ENCODE measurements around the gene UBAP2L. TPM values are rescaled to one million over a fixed set of nuclear protein-coding genes. Genes with fewer than 3 reads are reported as not detected.
A peak's percentile ranks its signal among the peaks of the same experiment; 100 is the strongest.
"Not testable (repeated sequence)": the region's sequence is repeated elsewhere in the genome, so short reads cannot be mapped to it uniquely, and the experiment has no call there.

Gene UBAP2L
- total RNA-seq, 1 donor from 2014 or later = 258 TPM

- no peaks in the 10 kb centered on the region for H3K27me3 Mint-ChIP-seq (ENCODE audit: insufficient read depth)
- H3K4me1 Mint-ChIP-seq (ENCODE audit: low read depth) = peaks cover 56% of the 10 kb centered on the region
- peak overlapping the region; percentile 70 for H3K4me3 Mint-ChIP-seq
- peaks cover 36% of the 10 kb centered on the region for H3K36me3 Mint-ChIP-seq (ENCODE audit: low read depth)
- peak overlapping the region; percentile 97 for H3K27ac Mint-ChIP-seq
- intact Hi-C loops (cut with micrococcal nuclease) = loop anchor here (1.0 to 5.0 kb wide), 5 partner anchors 72 to 479 kb away; partner anchors contain the start of gene IL6R
- no peaks in the 10 kb centered on the region for H3K9me3 Mint-ChIP-seq
- no peak for DNase-seq (ENCODE audit: low spot score)
These were observed 50.1 kb downstream of the UBAP2L start for GRCh38 chr1:154270833-154271232.

GRCh38 chr1:154272217-154272998 is 51.7 kb downstream of the UBAP2L start, which contains the start of gene HAX1:
Gene HAX1, plus strand, starts transcription at chr1:154272629. Its CDS starts 95 bp downstream, at chr1:154272724.
- intact Hi-C loops (cut with micrococcal nuclease) = loop anchor here (2.0 to 5.0 kb wide), 8 partner anchors 52 to 480 kb away; partner anchors contain the start of genes ATP8B2, CRTC2, GATAD2B and IL6R

GRCh38 chr1:154272999-154273563 is 52.3 kb downstream of the UBAP2L start:
- intact Hi-C loops (cut with micrococcal nuclease) = loop anchor here (2.0 to 5.0 kb wide), 8 partner anchors 52 to 481 kb away; partner anchors contain the start of genes ATP8B2, CRTC2, GATAD2B and IL6R
- Mint-ChIP-seq H3K27me3 (ENCODE audit: insufficient read depth) (no peaks in the 10 kb centered on the region), H3K4me1 (ENCODE audit: low read depth) (peaks cover 46% of the 10 kb centered on the region), H3K4me3 (peak overlapping the region; percentile 98), H3K36me3 (ENCODE audit: low read depth) (peaks cover 30% of the 10 kb centered on the region), H3K27ac (peak overlapping the region; percentile 97), H3K9me3 (no peaks in the 10 kb centered on the region)
- no peak for DNase-seq (ENCODE audit: low spot score)

More at GRCh38 chr1:154272217-154272998, 51.7 kb downstream of the UBAP2L start, which contains the start of gene HAX1:
- H3K27ac Mint-ChIP-seq = peak within 1 kb of the TSS; percentile 97
- DNase-seq (ENCODE audit: low spot score) = peak; percentile 94
- peak within 1 kb of the TSS; percentile 98 for H3K4me3 Mint-ChIP-seq
- H3K9me3 Mint-ChIP-seq = no peaks in the 10 kb centered on the region
- H3K36me3 Mint-ChIP-seq (ENCODE audit: low read depth) = peaks cover 30% of the 10 kb centered on the region
- peaks cover 46% of the 10 kb centered on the region for H3K4me1 Mint-ChIP-seq (ENCODE audit: low read depth)
- H3K27me3 Mint-ChIP-seq (ENCODE audit: insufficient read depth) = no peaks in the 10 kb centered on the region

GRCh38 chr1:154276797-154277196 is 56.0 kb downstream of the UBAP2L start:
- H3K4me3 Mint-ChIP-seq = no peak overlapping the region
- H3K9me3 Mint-ChIP-seq = no peaks in the 10 kb centered on the region
- intact Hi-C loops (cut with micrococcal nuclease) = no loop called here
- H3K27me3 Mint-ChIP-seq (ENCODE audit: insufficient read depth) = peaks cover 3% of the 10 kb centered on the region
- H3K36me3 Mint-ChIP-seq (ENCODE audit: low read depth) = peaks cover 9% of the 10 kb centered on the region
- H3K27ac Mint-ChIP-seq = no peak overlapping the region
- H3K4me1 Mint-ChIP-seq (ENCODE audit: low read depth) = peaks cover 28% of the 10 kb centered on the region
- DNase-seq (ENCODE audit: low spot score) = no peak

GRCh38 chr1:154287591-154287990 is 66.8 kb downstream of the UBAP2L start:
- H3K27me3 Mint-ChIP-seq (ENCODE audit: insufficient read depth); H3K36me3 Mint-ChIP-seq (ENCODE audit: low read depth); H3K4me1 Mint-ChIP-seq (ENCODE audit: low read depth); H3K27ac Mint-ChIP-seq; H3K4me3 Mint-ChIP-seq; H3K9me3 Mint-ChIP-seq; intact Hi-C loops (cut with micrococcal nuclease); DNase-seq (ENCODE audit: low spot score): not testable (repeated sequence)

GRCh38 chr1:154288661-154289060 is 67.9 kb downstream of the UBAP2L start:
- Mint-ChIP-seq H3K9me3 (peaks cover 6% of the 10 kb centered on the region), H3K27me3 (ENCODE audit: insufficient read depth) (peaks cover 4% of the 10 kb centered on the region), H3K4me1 (ENCODE audit: low read depth) (no peaks in the 10 kb centered on the region), H3K4me3 (no peak overlapping the region), H3K27ac (no peak overlapping the region), H3K36me3 (ENCODE audit: low read depth) (no peaks in the 10 kb centered on the region)
- intact Hi-C loops (cut with micrococcal nuclease) = no loop called here
- DNase-seq (ENCODE audit: low spot score) = no peak

- H3K4me1 Mint-ChIP-seq (ENCODE audit: low read depth) = no peaks in the 10 kb centered on the region
- no peak overlapping the region for H3K27ac Mint-ChIP-seq
- H3K27me3 Mint-ChIP-seq (ENCODE audit: insufficient read depth) = peaks cover 4% of the 10 kb centered on the region
- DNase-seq (ENCODE audit: low spot score) = no peak
- H3K4me3 Mint-ChIP-seq = no peak overlapping the region
- peaks cover 20% of the 10 kb centered on the region for H3K9me3 Mint-ChIP-seq
- peaks cover 2% of the 10 kb centered on the region for H3K36me3 Mint-ChIP-seq (ENCODE audit: low read depth)
- intact Hi-C loops (cut with micrococcal nuclease) = no loop called here
These were observed 70.2 kb downstream of the UBAP2L start for GRCh38 chr1:154290921-154291320.

GRCh38 chr1:154295408-154296235 is 74.9 kb downstream of the UBAP2L start:
- Mint-ChIP-seq H3K9me3 (peaks cover 27% of the 10 kb centered on the region), H3K4me1 (ENCODE audit: low read depth) (no peaks in the 10 kb centered on the region), H3K36me3 (ENCODE audit: low read depth) (peaks cover 2% of the 10 kb centered on the region), H3K27me3 (ENCODE audit: insufficient read depth) (peaks cover 4% of the 10 kb centered on the region), H3K27ac (no peak overlapping the region), H3K4me3 (no peak overlapping the region)
- intact Hi-C loops (cut with micrococcal nuclease) = no loop called here
- DNase-seq (ENCODE audit: low spot score) = no peak

GRCh38 chr1:154301582-154301981 is 80.8 kb downstream of the UBAP2L start:
- H3K9me3 Mint-ChIP-seq = peaks cover 7% of the 10 kb centered on the region
- no peaks in the 10 kb centered on the region for H3K27me3 Mint-ChIP-seq (ENCODE audit: insufficient read depth)
- peaks cover 6% of the 10 kb centered on the region for H3K4me1 Mint-ChIP-seq (ENCODE audit: low read depth)
- no peak overlapping the region for H3K4me3 Mint-ChIP-seq
- intact Hi-C loops (cut with micrococcal nuclease) = no loop called here
- H3K36me3 Mint-ChIP-seq (ENCODE audit: low read depth) = no peaks in the 10 kb centered on the region
- no peak for DNase-seq (ENCODE audit: low spot score)
- no peak overlapping the region for H3K27ac Mint-ChIP-seq

GRCh38 chr1:154304664-154305337 is 84.0 kb downstream of the UBAP2L start:
- Mint-ChIP-seq H3K27ac (no peak overlapping the region), H3K4me3 (no peak overlapping the region), H3K27me3 (ENCODE audit: insufficient read depth) (no peaks in the 10 kb centered on the region), H3K9me3 (no peaks in the 10 kb centered on the region), H3K36me3 (ENCODE audit: low read depth) (no peaks in the 10 kb centered on the region), H3K4me1 (ENCODE audit: low read depth) (peaks cover 19% of the 10 kb centered on the region)
- DNase-seq (ENCODE audit: low spot score) = no peak
- intact Hi-C loops (cut with micrococcal nuclease) = no loop called here

- Mint-ChIP-seq H3K4me3 (no peak overlapping the region), H3K27me3 (ENCODE audit: insufficient read depth) (no peaks in the 10 kb centered on the region), H3K27ac (no peak overlapping the region), H3K4me1 (ENCODE audit: low read depth) (peaks cover 19% of the 10 kb centered on the region), H3K36me3 (ENCODE audit: low read depth) (no peaks in the 10 kb centered on the region), H3K9me3 (no peaks in the 10 kb centered on the region)
- DNase-seq (ENCODE audit: low spot score) = no peak
- intact Hi-C loops (cut with micrococcal nuclease) = no loop called here
These were observed 85.4 kb downstream of the UBAP2L start for GRCh38 chr1:154306151-154306550.

- H3K36me3 Mint-ChIP-seq (ENCODE audit: low read depth) = not testable (repeated sequence)
These were observed 87.0 kb downstream of the UBAP2L start for GRCh38 chr1:154307670-154308270.

More at GRCh38 chr1:154307670-154308270, 87.0 kb downstream of the UBAP2L start:
- peaks cover 19% of the 10 kb centered on the region for H3K4me1 Mint-ChIP-seq (ENCODE audit: low read depth)
- H3K9me3 Mint-ChIP-seq; H3K4me3 Mint-ChIP-seq; H3K27me3 Mint-ChIP-seq (ENCODE audit: insufficient read depth); intact Hi-C loops (cut with micrococcal nuclease): not testable (repeated sequence)
- peak; percentile 13 for DNase-seq (ENCODE audit: low spot score)
- H3K27ac Mint-ChIP-seq = peak overlapping the region; percentile 25
